ENCODE measurements around the gene SLCO4A1. TPM values are rescaled to one million over a fixed set of nuclear protein-coding genes. Genes with fewer than 3 reads are reported as not detected.
A peak's percentile ranks its signal among the peaks of the same experiment; 100 is the strongest.

The SLCO4A1 gene
- total and polyA plus RNA-seq, 2 of the 4 experiments (the other 2 are of a cell fraction) = 0.72 to 1.1 TPM

DNA sequence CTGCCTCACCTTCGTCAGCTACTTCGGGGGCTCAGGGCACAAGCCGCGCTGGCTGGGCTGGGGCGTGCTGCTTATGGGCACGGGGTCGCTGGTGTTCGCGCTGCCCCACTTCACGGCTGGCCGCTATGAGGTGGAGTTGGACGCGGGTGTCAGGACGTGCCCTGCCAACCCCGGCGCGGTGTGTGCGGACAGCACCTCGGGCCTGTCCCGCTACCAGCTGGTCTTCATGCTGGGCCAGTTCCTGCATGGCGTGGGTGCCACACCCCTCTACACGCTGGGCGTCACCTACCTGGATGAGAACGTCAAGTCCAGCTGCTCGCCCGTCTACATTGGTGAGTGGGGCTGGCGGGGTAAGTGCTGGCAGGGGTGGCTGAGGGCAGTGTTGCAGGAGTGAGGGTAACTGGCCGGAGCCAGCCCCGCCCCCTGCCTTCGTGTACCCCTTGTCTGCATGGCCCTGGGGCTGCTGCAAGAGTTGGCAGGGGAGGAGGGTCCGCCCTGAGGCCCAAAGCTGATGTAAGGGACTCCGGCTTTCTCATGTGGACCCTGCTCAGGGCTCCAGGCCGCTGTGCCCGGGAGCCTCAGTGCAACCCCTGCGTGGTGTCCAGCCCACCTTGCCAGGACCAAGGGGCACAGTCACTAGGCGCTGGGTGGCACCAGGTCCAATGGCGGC, 14.8 kb downstream of the SLCO4A1 start:
- H3K9ac ChIP-seq (ENCODE audit: low read depth, low read length) = no peak overlapping the region
- H3K79me1 ChIP-seq (ENCODE audit: low read depth in 1 of 2, low read length in 2 of 2) = no peaks in the 10 kb centered on the region
- H2AK9ac ChIP-seq (replicated peaks; ENCODE audit: low read depth, low read length, poor library complexity) = peak overlapping the region; percentile 34
- no peak overlapping the region for H3K27ac ChIP-seq (ENCODE audit: insufficient read depth, low read length)
- H4K20me1 ChIP-seq (ENCODE audit: insufficient read depth, low read length) = no peaks in the 10 kb centered on the region
- no peak overlapping the region for H2BK15ac ChIP-seq (ENCODE audit: low read depth, low read length)
- H3K56ac ChIP-seq (ENCODE audit: extremely low read depth, insufficient read depth, low read length) = no peak overlapping the region
- DNase-seq (no peak), ATAC-seq (ENCODE audit: low read depth) (no peak)
- peak overlapping the region; percentile 21; the same call in 1 of the 2 replicates for H2AK5ac ChIP-seq (ENCODE audit: low read depth, low read length)
- no peak overlapping the region for H3K4me3 ChIP-seq (ENCODE audit: insufficient read depth, low read depth, low read length)
- no peak overlapping the region for H2BK120ac ChIP-seq (ENCODE audit: low read depth, low read length)
- BruUV-seq (replicated peaks) = no TSS peak
- H3K18ac ChIP-seq (ENCODE audit: low read depth, low read length) = no peak overlapping the region
- no peak overlapping the region for H2AFZ ChIP-seq (replicated peaks; ENCODE audit: low read length, poor library complexity)
- 0 out of 2 replicates have a peak, but pooled peaks cover 5% of the 10 kb centered on the region for H3K9me1 ChIP-seq (ENCODE audit: insufficient read depth, low read length)
- no peaks in the 10 kb centered on the region for H3K36me3 ChIP-seq (ENCODE audit: control insufficient read depth, insufficient read depth, low read length)
- no peak overlapping the region for H4K5ac ChIP-seq (ENCODE audit: low read depth, low read length)
- in situ Hi-C loops (cut with MboI; ENCODE audit: low sequenced_read_pairs) (no loop called here), dilution Hi-C loops (cut with HindIII; ENCODE audit: low sequenced_read_pairs, unreplicated experiment) (no loop called here), intact Hi-C loops (cut with micrococcal nuclease) (no loop called here)
- no peak overlapping the region for H3K14ac ChIP-seq (replicated peaks; ENCODE audit: low read depth, low read length)
- H2BK20ac ChIP-seq (ENCODE audit: low read depth, low read length) = no peak overlapping the region
- CTCF ChIA-PET = no interaction called here
- H3K4ac ChIP-seq (ENCODE audit: low read depth, low read length) = no peak overlapping the region
- no peaks in the 10 kb centered on the region for H3K27me3 ChIP-seq (ENCODE audit: control insufficient read depth, insufficient read depth, low read length)
- H3K9me3 ChIP-seq (ENCODE audit: control insufficient read depth, insufficient read depth, low read length) = no peaks in the 10 kb centered on the region
- H2BK5ac ChIP-seq (ENCODE audit: low read depth, low read length, poor library complexity, severe bottlenecking) = no peak overlapping the region
- H4K8ac ChIP-seq (ENCODE audit: low read depth in 2 of 2, low read length in 2 of 2) = no peak overlapping the region
- WGBS, 2 experiments (ENCODE audit: extremely low coverage in 2 of 2, insufficient read length in 1 of 2) = 95% methylated on average over 27 of the region's 37 CpGs; no CpG with 5 or more reads in 1 of the 2 experiments
- TF ChIP-seq RFX5 (IDR thresholded peaks at IDR 0.05; ENCODE audit: low read depth, low read length) (no peak), POLR2A (IDR thresholded peaks at IDR 0.05; ENCODE audit: low read depth, low read length) (no peak), SMC3 (IDR thresholded peaks at IDR 0.05; ENCODE audit: low read depth, low read length) (no peak), RCOR1 (IDR thresholded peaks at IDR 0.05; ENCODE audit: insufficient replicate concordance, low read length) (no peak), USF2 (IDR thresholded peaks at IDR 0.05; ENCODE audit: low read depth, low read length) (no peak), FOS (IDR thresholded peaks at IDR 0.05; ENCODE audit: low read depth, low read length) (no peak), NFE2L2 (IDR thresholded peaks at IDR 0.05; ENCODE audit: low read depth, low read length) (no peak), MAFK (IDR thresholded peaks at IDR 0.05; ENCODE audit: low read depth, low read length) (no peak), MXI1 (IDR thresholded peaks at IDR 0.05; ENCODE audit: borderline replicate concordance, low read depth, low read length) (no peak)
- TF ChIP-seq, protein P1, sequence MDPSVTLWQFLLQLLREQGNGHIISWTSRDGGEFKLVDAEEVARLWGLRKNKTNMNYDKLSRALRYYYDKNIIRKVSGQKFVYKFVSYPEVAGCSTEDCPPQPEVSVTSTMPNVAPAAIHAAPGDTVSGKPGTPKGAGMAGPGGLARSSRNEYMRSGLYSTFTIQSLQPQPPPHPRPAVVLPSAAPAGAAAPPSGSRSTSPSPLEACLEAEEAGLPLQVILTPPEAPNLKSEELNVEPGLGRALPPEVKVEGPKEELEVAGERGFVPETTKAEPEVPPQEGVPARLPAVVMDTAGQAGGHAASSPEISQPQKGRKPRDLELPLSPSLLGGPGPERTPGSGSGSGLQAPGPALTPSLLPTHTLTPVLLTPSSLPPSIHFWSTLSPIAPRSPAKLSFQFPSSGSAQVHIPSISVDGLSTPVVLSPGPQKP (IDR thresholded peaks at IDR 0.05; ENCODE audit: borderline replicate concordance, low read depth, low read length) = no peak
- TF ChIP-seq, protein P2, sequence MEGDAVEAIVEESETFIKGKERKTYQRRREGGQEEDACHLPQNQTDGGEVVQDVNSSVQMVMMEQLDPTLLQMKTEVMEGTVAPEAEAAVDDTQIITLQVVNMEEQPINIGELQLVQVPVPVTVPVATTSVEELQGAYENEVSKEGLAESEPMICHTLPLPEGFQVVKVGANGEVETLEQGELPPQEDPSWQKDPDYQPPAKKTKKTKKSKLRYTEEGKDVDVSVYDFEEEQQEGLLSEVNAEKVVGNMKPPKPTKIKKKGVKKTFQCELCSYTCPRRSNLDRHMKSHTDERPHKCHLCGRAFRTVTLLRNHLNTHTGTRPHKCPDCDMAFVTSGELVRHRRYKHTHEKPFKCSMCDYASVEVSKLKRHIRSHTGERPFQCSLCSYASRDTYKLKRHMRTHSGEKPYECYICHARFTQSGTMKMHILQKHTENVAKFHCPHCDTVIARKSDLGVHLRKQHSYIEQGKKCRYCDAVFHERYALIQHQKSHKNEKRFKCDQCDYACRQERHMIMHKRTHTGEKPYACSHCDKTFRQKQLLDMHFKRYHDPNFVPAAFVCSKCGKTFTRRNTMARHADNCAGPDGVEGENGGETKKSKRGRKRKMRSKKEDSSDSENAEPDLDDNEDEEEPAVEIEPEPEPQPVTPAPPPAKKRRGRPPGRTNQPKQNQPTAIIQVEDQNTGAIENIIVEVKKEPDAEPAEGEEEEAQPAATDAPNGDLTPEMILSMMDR (conservative IDR thresholded peaks at IDR 0.05; ENCODE audit: low read depth, low read length) = no peak
- H4K91ac ChIP-seq (ENCODE audit: insufficient read depth, low read depth, low read length) = no peak overlapping the region
- POLR2A ChIA-PET (ENCODE audit: unreplicated experiment) = no interaction called here
- H3K23ac ChIP-seq (ENCODE audit: low read depth, low read length) = no peak overlapping the region
- H3K4me1 ChIP-seq (ENCODE audit: control insufficient read depth, insufficient read depth, low read length) = peaks cover 11% of the 10 kb centered on the region
- no peak overlapping the region for H3K4me2 ChIP-seq (ENCODE audit: low read depth, low read length)

Data from IMR-90 (cell line).